MCF 10A (cell line): ENCODE data around the gene WIPF2. TPM values are rescaled to one million over a fixed set of nuclear protein-coding genes. Genes with fewer than 3 reads are reported as not detected.

Source experiments
- BruUV-seq: library from RNA; stranded (reverse); fragments of 400-500 nt; replicated peaks from 2 replicates; lab custom pipeline; 2021; lab: Mats Ljungman, UMichigan
- CTCF ChIA-PET: fragments of 300-600 bp; sonication (Branson Sonifier 250); formaldehyde crosslinking; extraction: SDS; loops from one replicate; lab custom pipeline; 2021; ENCODE audit warnings: antibody characterized with exemption, inconsistent platforms; lab: Yijun Ruan, JAX
- POLR2A ChIA-PET: fragments of 300-600, 350-650 bp; sonication (Branson Sonifier 250); formaldehyde crosslinking; extraction: SDS; loops from one replicate; lab custom pipeline; 2020; ENCODE audit warnings: antibody characterized with exemption, inconsistent platforms; lab: Yijun Ruan, JAX
- DNase-seq: peaks from one replicate; pipeline ENCODE4 v3.0.0-alpha.2; 2018; ENCODE audit not compliant: unreplicated experiment
- H3K27ac Mint-ChIP-seq: one replicate; pipeline ENCODE4 v1.8.0; 2022; ENCODE audit warnings: mild to moderate bottlenecking, low read depth, mixed read lengths; ENCODE audit not compliant: unreplicated experiment
- H3K27me3 Mint-ChIP-seq: one replicate; pipeline ENCODE4 v1.8.0; 2022; ENCODE audit warnings: mixed read lengths; ENCODE audit not compliant: insufficient read depth, unreplicated experiment
- H3K36me3 Mint-ChIP-seq: one replicate; pipeline ENCODE4 v1.8.0; 2022; ENCODE audit warnings: mild to moderate bottlenecking, moderate library complexity, mixed read lengths; ENCODE audit not compliant: insufficient read depth, unreplicated experiment
- H3K4me1 Mint-ChIP-seq: one replicate; pipeline ENCODE4 v1.8.0; 2022; ENCODE audit warnings: mixed read lengths; ENCODE audit not compliant: insufficient read depth, unreplicated experiment
- H3K4me3 Mint-ChIP-seq: one replicate; pipeline ENCODE4 v1.8.0; 2022; ENCODE audit warnings: mild to moderate bottlenecking, moderate library complexity, mixed read lengths; ENCODE audit not compliant: unreplicated experiment
- H3K9me3 Mint-ChIP-seq: one replicate; pipeline ENCODE4 v1.8.0; 2022; ENCODE audit warnings: mixed read lengths; ENCODE audit not compliant: unreplicated experiment
- intact Hi-C: fragments of 100-400 bp; cut with micrococcal nuclease; formaldehyde crosslinking; loops from 2 replicates; pipeline ENCODE4 v1.14.1; 2022
- microRNA-seq: library from miRNA; unstranded; fragments of <30 nt; microRNA quantifications from one replicate; pipeline ENCODE4 v1.2.0, GENCODE V29; 2022
- total RNA-seq: library from RNA; stranded (reverse); gene quantifications from 2 replicates; pipeline ENCODE4 v1.2.3, GENCODE V29; 2022
- TF ChIP-seq, protein P1 (sequence below): fragments of 200-600 bp; IDR thresholded peaks from one replicate; pipeline ENCODE4 v1.8.0; 2022; ENCODE audit warnings: antibody characterized with exemption, mild to moderate bottlenecking; ENCODE audit not compliant: unreplicated experiment

The WIPF2 gene
- total RNA-seq, 1 experiment from 2014 or later: 32.8 TPM

DNA sequence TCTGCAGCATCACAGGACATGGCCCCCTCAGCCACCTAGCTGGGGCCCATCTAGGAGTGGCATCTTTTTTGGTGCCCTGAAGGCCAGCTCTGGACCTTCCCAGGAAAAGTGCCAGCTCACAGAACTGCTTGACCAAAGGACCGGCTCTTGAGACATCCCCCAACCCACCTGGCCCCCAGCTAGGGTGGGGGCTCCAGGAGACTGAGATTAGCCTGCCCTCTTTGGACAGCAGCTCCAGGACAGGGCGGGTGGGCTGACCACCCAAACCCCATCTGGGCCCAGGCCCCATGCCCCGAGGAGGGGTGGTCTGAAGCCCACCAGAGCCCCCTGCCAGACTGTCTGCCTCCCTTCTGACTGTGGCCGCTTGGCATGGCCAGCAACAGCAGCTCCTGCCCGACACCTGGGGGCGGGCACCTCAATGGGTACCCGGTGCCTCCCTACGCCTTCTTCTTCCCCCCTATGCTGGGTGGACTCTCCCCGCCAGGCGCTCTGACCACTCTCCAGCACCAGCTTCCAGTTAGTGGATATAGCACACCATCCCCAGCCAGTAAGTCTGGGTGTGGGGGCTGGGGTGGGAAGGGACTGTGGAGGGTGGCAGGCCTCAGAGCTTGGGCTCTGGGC lies 111.9 kb downstream of the WIPF2 start:
- TF ChIP-seq, protein P1, sequence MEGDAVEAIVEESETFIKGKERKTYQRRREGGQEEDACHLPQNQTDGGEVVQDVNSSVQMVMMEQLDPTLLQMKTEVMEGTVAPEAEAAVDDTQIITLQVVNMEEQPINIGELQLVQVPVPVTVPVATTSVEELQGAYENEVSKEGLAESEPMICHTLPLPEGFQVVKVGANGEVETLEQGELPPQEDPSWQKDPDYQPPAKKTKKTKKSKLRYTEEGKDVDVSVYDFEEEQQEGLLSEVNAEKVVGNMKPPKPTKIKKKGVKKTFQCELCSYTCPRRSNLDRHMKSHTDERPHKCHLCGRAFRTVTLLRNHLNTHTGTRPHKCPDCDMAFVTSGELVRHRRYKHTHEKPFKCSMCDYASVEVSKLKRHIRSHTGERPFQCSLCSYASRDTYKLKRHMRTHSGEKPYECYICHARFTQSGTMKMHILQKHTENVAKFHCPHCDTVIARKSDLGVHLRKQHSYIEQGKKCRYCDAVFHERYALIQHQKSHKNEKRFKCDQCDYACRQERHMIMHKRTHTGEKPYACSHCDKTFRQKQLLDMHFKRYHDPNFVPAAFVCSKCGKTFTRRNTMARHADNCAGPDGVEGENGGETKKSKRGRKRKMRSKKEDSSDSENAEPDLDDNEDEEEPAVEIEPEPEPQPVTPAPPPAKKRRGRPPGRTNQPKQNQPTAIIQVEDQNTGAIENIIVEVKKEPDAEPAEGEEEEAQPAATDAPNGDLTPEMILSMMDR: no peak
- no peak for DNase-seq
- no peak overlapping the region for H3K4me3 Mint-ChIP-seq
- peaks cover 8% of the 10 kb centered on the region for H3K36me3 Mint-ChIP-seq
- no peaks in the 10 kb centered on the region for H3K27me3 Mint-ChIP-seq
- intact Hi-C loops: no loop called here
- no peaks in the 10 kb centered on the region for H3K9me3 Mint-ChIP-seq
- ChIA-PET CTCF (interaction anchor here (0.7 to 1.7 kb wide), 5 partner anchors 12 to 50 kb away, joined by 3 to 5 read pairs (median 4); no protein-coding TSS in a partner anchor), POLR2A (interaction anchor here (0.6 to 1.5 kb wide), 8 partner anchors 8 to 86 kb away, joined by 3 to 5 read pairs (median 3); partner anchors contain the start of gene CDC6)
- no peak overlapping the region for H3K27ac Mint-ChIP-seq
- no TSS peak for BruUV-seq
- H3K4me1 Mint-ChIP-seq: peaks cover 53% of the 10 kb centered on the region

- Mint-ChIP-seq H3K36me3 (peaks cover 8% of the 10 kb centered on the region), H3K4me1 (peaks cover 48% of the 10 kb centered on the region), H3K27ac (no peak overlapping the region), H3K27me3 (no peaks in the 10 kb centered on the region), H3K4me3 (no peak overlapping the region), H3K9me3 (no peaks in the 10 kb centered on the region)
- ChIA-PET POLR2A (interaction anchor here (0.7 to 1.5 kb wide), 4 partner anchors 13 to 200 kb away, joined by 3 to 5 read pairs (median 4); partner anchors contain the start of gene CDC6), CTCF (interaction anchor here (0.7 to 1.7 kb wide), 2 partner anchors 13 to 27 kb away, joined by 3 to 5 read pairs; no protein-coding TSS in a partner anchor)
- intact Hi-C loops: no loop called here
- no TSS peak for BruUV-seq
- TF ChIP-seq, protein P1: no peak
- peak; percentile 89 for DNase-seq
These were observed 112.9 kb downstream of the WIPF2 start for GRCh38 chr17:40331743-40332641.

Small RNA genes lying within 50 kb of the gene (microRNA-seq; reads per million reads assigned to microRNA genes)
- gene MIR6867: not detected

Other genes starting within 250 kb of the WIPF2 start
- gene PSMD3, start 238.5 kb upstream of the WIPF2 start, total RNA-seq: 74.2 and 95.3 TPM in 2 replicates
- 9.6 and 17.1 TPM in 2 replicates for gene CSF3, start 203.9 kb upstream of the WIPF2 start, total RNA-seq
- gene MED24, start 164.9 kb upstream of the WIPF2 start, total RNA-seq: 66.6 and 88.5 TPM in 2 replicates
- gene THRA, start 156.3 kb upstream of the WIPF2 start, total RNA-seq: 5.5 and 6.4 TPM in 2 replicates
- gene NR1D1, start 118.7 kb upstream of the WIPF2 start, total RNA-seq: 7.5 and 8.8 TPM in 2 replicates
- gene MSL1, start 97.3 kb upstream of the WIPF2 start, total RNA-seq: 59.8 and 62.2 TPM in 2 replicates
- gene CASC3, start 78.8 kb upstream of the WIPF2 start, total RNA-seq: 73.5 and 78.3 TPM in 2 replicates
- gene RAPGEFL1, start 41.8 kb upstream of the WIPF2 start, total RNA-seq: 4.9 and 5.6 TPM in 2 replicates
- 70.0 and 96.8 TPM in 2 replicates for gene CDC6, start 68.6 kb downstream of the WIPF2 start, total RNA-seq
- 12.2 and 12.6 TPM in 2 replicates for gene RARA, start 89.9 kb downstream of the WIPF2 start, total RNA-seq
- gene GJD3, start 145.4 kb downstream of the WIPF2 start, total RNA-seq: not detected in 2 replicates
- gene TOP2A, start 198.6 kb downstream of the WIPF2 start, total RNA-seq: 100 and 151 TPM in 2 replicates
- 6.5 and 14.4 TPM in 2 replicates for gene IGFBP4, start 224.1 kb downstream of the WIPF2 start, total RNA-seq